SK-N-MC (cell line): Measurements from ENCODE around the gene UTS2B.

Source experiments
- DNase-seq: peaks from one replicate; pipeline ENCODE4 v3.0.0-alpha.2; 2011; ENCODE audit warnings: low read depth, low spot score
- H3K27ac ChIP-seq: fragments of 200-600 bp; sonication (generic); 2 replicates; pipeline ENCODE4 v1.5.1; 2016; ENCODE audit warnings: mixed run types
- H3K36me3 ChIP-seq: fragments of 200-600 bp; sonication (generic); 2 replicates; pipeline ENCODE4 v1.6.1; 2017; ENCODE audit warnings: antibody characterized with exemption, low read length, mixed read lengths; ENCODE audit not compliant: insufficient read depth
- H3K4me3 ChIP-seq: fragments of 200-600 bp; sonication (generic); 2 replicates; pipeline ENCODE4 v1.5.1; 2016
- H3K9ac ChIP-seq: fragments of 200-600 bp; sonication (generic); 2 replicates; pipeline ENCODE4 v1.8.0; 2017; ENCODE audit warnings: mixed run types, mixed read lengths; ENCODE audit not compliant: insufficient read length
- H3K9me3 ChIP-seq: fragments of 200-600 bp; sonication (generic); 2 replicates; pipeline ENCODE4 v1.6.1; 2017; ENCODE audit warnings: low read depth, mild to moderate bottlenecking, antibody characterized with exemption, low read length, moderate library complexity, mixed read lengths
- EZH2 ChIP-seq: fragments of 200-600 bp; sonication (generic); IDR thresholded peaks from one replicate; pipeline ENCODE4 v1.6.1; 2017; ENCODE audit warnings: antibody characterized with exemption
- FOXP2 ChIP-seq: optimal IDR thresholded peaks from 2 replicates; pipeline ENCODE3; 2011; ENCODE audit warnings: mild to moderate bottlenecking, moderate library complexity; ENCODE audit not compliant: insufficient read depth; ENCODE audit errors: extremely low read length, control extremely low read depth
- POLR2AphosphoS5 ChIP-seq: IDR thresholded peaks from 2 replicates; pipeline ENCODE4 v1.6.1; 2012; ENCODE audit warnings: mild to moderate bottlenecking, low read depth, low read length, borderline replicate concordance

UTS2B gene

GRCh38 chr3:191329654-191330529 is at the start of gene UTS2B:
Gene UTS2B (minus strand): TSS chr3:191330526. CDS start chr3:191282189, 48,337 bp downstream.
- no peaks in the 10 kb centered on the region for H3K9me3 ChIP-seq
- peak within 1 kb of the TSS; percentile 91 for H3K4me3 ChIP-seq
- H3K27ac ChIP-seq: peak within 1 kb of the TSS; percentile 48
- no peaks in the 10 kb centered on the region for H3K36me3 ChIP-seq
- H3K9ac ChIP-seq: peak within 1 kb of the TSS; percentile 95
- TF ChIP-seq FOXP2 (no peak), POLR2AphosphoS5 (no peak), EZH2 (no peak)
- DNase-seq: no peak

GRCh38 chr3:191380001-191380400 is 49.7 kb upstream of the UTS2B start:
- Histone ChIP-seq H3K9ac (no peak overlapping the region), H3K9me3 (no peaks in the 10 kb centered on the region), H3K36me3 (peaks cover 54% of the 10 kb centered on the region), H3K4me3 (no peak overlapping the region), H3K27ac (no peak overlapping the region)
- TF ChIP-seq FOXP2 (no peak), EZH2 (no peak), POLR2AphosphoS5 (no peak)
- DNase-seq: no peak

GRCh38 chr3:191379446-191379845 is 49.1 kb upstream of the UTS2B start:
- Histone ChIP-seq H3K9me3 (no peaks in the 10 kb centered on the region), H3K27ac (no peak overlapping the region), H3K9ac (no peak overlapping the region), H3K4me3 (no peak overlapping the region), H3K36me3 (peaks cover 55% of the 10 kb centered on the region)
- TF ChIP-seq FOXP2 (no peak), EZH2 (no peak), POLR2AphosphoS5 (no peak)
- no peak for DNase-seq

GRCh38 chr3:191378142-191378812 is 48.0 kb upstream of the UTS2B start:
- H3K9me3 ChIP-seq: no peaks in the 10 kb centered on the region
- no peak overlapping the region for H3K9ac ChIP-seq
- TF ChIP-seq POLR2AphosphoS5 (no peak), EZH2 (no peak), FOXP2 (no peak)
- no peak for DNase-seq
- H3K4me3 ChIP-seq: no peak overlapping the region
- H3K36me3 ChIP-seq: peaks cover 46% of the 10 kb centered on the region
- H3K27ac ChIP-seq: no peak overlapping the region

GRCh38 chr3:191376516-191377141 is 46.3 kb upstream of the UTS2B start:
- peak overlapping the region; percentile 25; the same call in 1 of the 2 replicates for H3K4me3 ChIP-seq
- TF ChIP-seq EZH2: no peak
- no peak for TF ChIP-seq POLR2AphosphoS5
- no peak for TF ChIP-seq FOXP2
- peaks cover 32% of the 10 kb centered on the region for H3K36me3 ChIP-seq
- peak overlapping the region; percentile 16 for H3K9ac ChIP-seq
- H3K27ac ChIP-seq: peak overlapping the region; percentile 42; the same call in 1 of the 2 replicates
- peak; percentile 22 for DNase-seq
- H3K9me3 ChIP-seq: no peaks in the 10 kb centered on the region

GRCh38 chr3:191373327-191373726 is 43.0 kb upstream of the UTS2B start:
- H3K27ac ChIP-seq: no peak overlapping the region

GRCh38 chr3:191372122-191372521 is 41.8 kb upstream of the UTS2B start:
- H3K36me3 ChIP-seq: peaks cover 36% of the 10 kb centered on the region
- no peak for DNase-seq
- H3K4me3 ChIP-seq: no peak overlapping the region
- H3K27ac ChIP-seq: 0 out of 2 replicates have a peak overlapping the region, but pooled peaks have one; percentile 16
- no peaks in the 10 kb centered on the region for H3K9me3 ChIP-seq
- TF ChIP-seq FOXP2 (no peak), POLR2AphosphoS5 (no peak), EZH2 (no peak)
- H3K9ac ChIP-seq: no peak overlapping the region

More at GRCh38 chr3:191373327-191373726, 43.0 kb upstream of the UTS2B start:
- no peak for DNase-seq
- TF ChIP-seq EZH2: no peak
- TF ChIP-seq POLR2AphosphoS5: no peak
- TF ChIP-seq FOXP2: no peak
- Histone ChIP-seq H3K36me3 (peaks cover 32% of the 10 kb centered on the region), H3K9me3 (no peaks in the 10 kb centered on the region), H3K4me3 (no peak overlapping the region), H3K9ac (no peak overlapping the region)

- TF ChIP-seq FOXP2 (no peak), EZH2 (no peak), POLR2AphosphoS5 (no peak)
- H3K4me3 ChIP-seq: no peak overlapping the region
- no peak overlapping the region for H3K27ac ChIP-seq
- no peak for DNase-seq
- H3K36me3 ChIP-seq: peaks cover 28% of the 10 kb centered on the region
- H3K9ac ChIP-seq: no peak overlapping the region
- H3K9me3 ChIP-seq: no peaks in the 10 kb centered on the region
These were observed 39.3 kb upstream of the UTS2B start for GRCh38 chr3:191369616-191370010.
